ENCODE measurements around the gene ATP2A1. TPM values are rescaled to one million over a fixed set of nuclear protein-coding genes. Genes with fewer than 3 reads are reported as not detected.

The ATP2A1 gene
- total and polyA plus RNA-seq, 2 of the 13 experiments (the other 11 are each of a cell fraction or from before 2014, with no cell fraction given) = 3.2 to 12.5 TPM

DNA sequence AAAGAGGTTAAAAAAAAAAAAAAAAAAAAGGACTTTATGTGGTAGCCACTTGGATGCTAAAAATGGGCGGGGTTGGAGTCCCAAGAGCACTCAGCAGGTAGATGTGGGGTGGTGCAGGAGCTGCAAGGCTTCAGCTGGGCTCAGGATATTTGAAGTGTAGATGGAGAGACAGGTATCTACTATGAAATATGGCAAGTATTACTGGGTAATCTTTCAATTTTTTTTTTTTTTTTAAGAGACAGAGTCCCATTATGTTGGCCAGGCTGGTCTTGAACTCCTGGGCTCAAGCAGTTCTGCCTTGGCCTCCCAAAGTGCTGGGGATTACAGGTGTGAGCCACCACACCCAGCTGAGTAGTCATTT lies 39.8 kb upstream of the ATP2A1 start:
- H3K9ac ChIP-seq (ENCODE audit: insufficient read depth, low read depth, low read length) = no peak overlapping the region
- no peak for FAIRE-seq
- peaks cover 42 to 58% of the 10 kb centered on the region in 2 experiments for H3K36me3 ChIP-seq (replicated peaks in 1 of 2; ENCODE audit: control insufficient read depth in 1 of 2, insufficient read depth in 2 of 2, low read length in 2 of 2)
- H4K20me1 ChIP-seq (ENCODE audit: insufficient read depth, low read length) = peaks cover 8% of the 10 kb centered on the region; the same call in 1 of the 2 replicates
- no peaks in the 10 kb centered on the region for H3K9me3 ChIP-seq (ENCODE audit: low read length)
- H3K27ac ChIP-seq (ENCODE audit: extremely low read length, insufficient read depth, low read length) = no peak overlapping the region
- H3K4me1 ChIP-seq (ENCODE audit: insufficient read depth, low read length) = no peaks in the 10 kb centered on the region
- 100% methylated on average over 1 of the region's 1 CpG for WGBS (ENCODE audit: low lambda C conversion rate)
- H2AFZ ChIP-seq (ENCODE audit: low read length) = no peak overlapping the region
- H3K79me2 ChIP-seq (ENCODE audit: insufficient read depth, low read length) = no peaks in the 10 kb centered on the region
- in situ Hi-C loops (cut with HindIII; ENCODE audit: extremely low pct_ligation_motif_present, low pct_unique_long_range_greater_than_20kb) = no loop called here
- intact Hi-C loops (cut with micrococcal nuclease; ENCODE audit: unreplicated experiment) = no loop called here
- no peaks in the 10 kb centered on the region for H3K27me3 ChIP-seq (ENCODE audit: control insufficient read depth in 1 of 2, insufficient read depth in 2 of 2, low read length in 2 of 2)
- ChIA-PET POLR2A (interaction anchor here (1.0 to 6.8 kb wide), 7 partner anchors 8 to 112 kb away, joined by 3 to 51 read pairs (median 9); partner anchors contain the start of genes ATXN2L, NFATC2IP, SH2B1 and TUFM), CTCF (ENCODE audit: low intra/inter-chr PET ratio, low total read pairs) (no interaction called here)
- no peak overlapping the region for H3K4me3 ChIP-seq (replicated peaks in 1 of 3; ENCODE audit: insufficient read depth in 1 of 3, low read depth in 2 of 3, low read length in 3 of 3)
- no peak for ATAC-seq
- no TSS peak for BruUV-seq (replicated peaks)
- no peak overlapping the region for H3K4me2 ChIP-seq (ENCODE audit: low read depth, low read length)
- no peak for DNase-seq (ENCODE audit: low spot score)
- TF ChIP-seq ZNF407 (CRISPR knock-in tag; IDR thresholded peaks at IDR 0.05; ENCODE audit: not compliant biosample characterization) (no peak), ZNF460 (CRISPR knock-in tag; IDR thresholded peaks at IDR 0.05; ENCODE audit: borderline replicate concordance) (0 out of 2 replicates have a peak, but pooled peaks have one; percentile 20), GATAD2A (CRISPR knock-in tag; IDR thresholded peaks at IDR 0.05) (no peak), POLR2G (IDR thresholded peaks at IDR 0.05; ENCODE audit: low read depth, low read length) (peak; percentile 14; the same call in 1 of the 2 replicates), NR1H2 (CRISPR knock-in tag; IDR thresholded peaks at IDR 0.05; ENCODE audit: borderline replicate concordance, low read depth) (no peak), RBFOX2 (IDR thresholded peaks at IDR 0.05; ENCODE audit: low read depth, low read length) (peak; percentile 53; the same call in 1 of the 2 replicates), SALL1 (CRISPR knock-in tag; IDR thresholded peaks at IDR 0.05) (no peak), MAZ (IDR thresholded peaks at IDR 0.05; ENCODE audit: borderline replicate concordance, low read depth, low read length) (no peak), MAZ (CRISPR knock-in tag; IDR thresholded peaks at IDR 0.05; ENCODE audit: low read depth) (no peak), NFE2L1 (CRISPR knock-in tag; IDR thresholded peaks at IDR 0.05; ENCODE audit: borderline replicate concordance) (no peak), SP2 (CRISPR knock-in tag; IDR thresholded peaks at IDR 0.05) (no peak), POLR2A (IDR thresholded peaks at IDR 0.05; ENCODE audit: insufficient read depth in 1 of 2, low read depth in 2 of 2, low read length in 2 of 2) (0 out of 4 replicates have a peak, but pooled peaks of 1 of the 2 experiments have one; percentile 11), GTF2F1 (IDR thresholded peaks at IDR 0.05; ENCODE audit: low read length) (no peak), SMARCC2 (IDR thresholded peaks at IDR 0.05) (no peak), MLLT10 (CRISPR knock-in tag; IDR thresholded peaks at IDR 0.05) (no peak)
- TF ChIP-seq, protein P1, sequence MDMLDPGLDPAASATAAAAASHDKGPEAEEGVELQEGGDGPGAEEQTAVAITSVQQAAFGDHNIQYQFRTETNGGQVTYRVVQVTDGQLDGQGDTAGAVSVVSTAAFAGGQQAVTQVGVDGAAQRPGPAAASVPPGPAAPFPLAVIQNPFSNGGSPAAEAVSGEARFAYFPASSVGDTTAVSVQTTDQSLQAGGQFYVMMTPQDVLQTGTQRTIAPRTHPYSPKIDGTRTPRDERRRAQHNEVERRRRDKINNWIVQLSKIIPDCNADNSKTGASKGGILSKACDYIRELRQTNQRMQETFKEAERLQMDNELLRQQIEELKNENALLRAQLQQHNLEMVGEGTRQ (IDR thresholded peaks at IDR 0.05; ENCODE audit: low read depth, low read length) = no peak
- TF ChIP-seq, protein P1 (CRISPR knock-in tag; IDR thresholded peaks at IDR 0.05; ENCODE audit: borderline replicate concordance) = no peak

Measured in HepG2 (cell line).